ES-I3 (cell line): ENCODE data around the gene SCRT2.

ENCODE experiments used
- H3K36me3 ChIP-seq: 2 replicates; pipeline ENCODE4 v1.6.1; 2013; ENCODE audit warnings: mild to moderate bottlenecking, low read length, control low read depth, moderate library complexity; ENCODE audit not compliant: insufficient read depth
- H3K4me1 ChIP-seq: 2 replicates; pipeline ENCODE4 v1.6.1; 2013; ENCODE audit warnings: mild to moderate bottlenecking, control low read depth, low read length; ENCODE audit not compliant: insufficient read depth
- H3K9ac ChIP-seq: 2 replicates; pipeline ENCODE4 v1.6.1; 2013; ENCODE audit warnings: low read depth, mild to moderate bottlenecking, low read length, moderate library complexity
- H3K9me3 ChIP-seq: 2 replicates; pipeline ENCODE4 v1.6.1; 2013; ENCODE audit warnings: mild to moderate bottlenecking, low read length, moderate library complexity; ENCODE audit not compliant: control insufficient read depth, insufficient read depth

SCRT2 gene

DNA sequence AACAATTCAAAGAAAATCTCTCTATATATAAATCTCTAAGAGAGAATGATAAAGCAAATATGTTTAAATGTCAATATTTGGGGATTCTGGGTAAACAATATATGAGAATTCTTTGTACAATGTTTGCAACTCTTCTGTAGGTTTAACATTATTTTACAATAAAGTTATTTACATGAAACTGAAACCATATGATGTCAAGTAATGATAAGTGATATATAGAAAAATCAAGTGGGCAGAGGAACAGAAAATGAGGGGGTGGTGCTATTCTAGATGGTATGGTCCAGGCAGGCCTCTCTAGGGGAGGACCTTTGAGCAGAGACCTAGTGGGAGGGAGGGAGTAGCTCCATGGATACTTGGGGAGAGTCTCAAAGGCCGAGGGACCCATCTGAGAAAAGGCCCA lies 16.4 kb upstream of the SCRT2 start:
- Histone ChIP-seq H3K9ac (no peak overlapping the region), H3K36me3 (no peaks in the 10 kb centered on the region), H3K4me1 (peaks cover 11% of the 10 kb centered on the region; the same call in 1 of the 2 replicates), H3K9me3 (no peaks in the 10 kb centered on the region)

DNA sequence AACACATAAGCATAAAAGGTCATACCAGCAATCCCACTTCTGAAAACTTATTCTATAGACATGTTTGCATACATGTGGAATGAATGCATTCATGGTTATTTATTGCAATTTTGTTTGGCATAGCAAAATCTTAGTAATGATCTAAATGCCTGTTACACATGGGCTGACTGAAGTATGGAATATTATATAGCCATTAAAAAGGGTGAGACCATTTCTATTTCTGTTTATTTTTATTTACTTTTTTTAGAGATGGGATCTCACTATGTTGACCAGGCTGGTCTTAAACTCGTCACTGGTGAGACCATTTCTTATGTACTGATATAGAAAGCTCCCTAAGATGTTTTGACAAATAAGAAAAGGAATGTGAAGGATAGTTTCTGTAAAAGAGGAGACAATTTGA lies 14.3 kb upstream of the SCRT2 start:
- peaks cover 11% of the 10 kb centered on the region; the same call in 1 of the 2 replicates for H3K4me1 ChIP-seq
- no peaks in the 10 kb centered on the region for H3K9me3 ChIP-seq
- H3K9ac ChIP-seq = no peak overlapping the region
- no peaks in the 10 kb centered on the region for H3K36me3 ChIP-seq

DNA sequence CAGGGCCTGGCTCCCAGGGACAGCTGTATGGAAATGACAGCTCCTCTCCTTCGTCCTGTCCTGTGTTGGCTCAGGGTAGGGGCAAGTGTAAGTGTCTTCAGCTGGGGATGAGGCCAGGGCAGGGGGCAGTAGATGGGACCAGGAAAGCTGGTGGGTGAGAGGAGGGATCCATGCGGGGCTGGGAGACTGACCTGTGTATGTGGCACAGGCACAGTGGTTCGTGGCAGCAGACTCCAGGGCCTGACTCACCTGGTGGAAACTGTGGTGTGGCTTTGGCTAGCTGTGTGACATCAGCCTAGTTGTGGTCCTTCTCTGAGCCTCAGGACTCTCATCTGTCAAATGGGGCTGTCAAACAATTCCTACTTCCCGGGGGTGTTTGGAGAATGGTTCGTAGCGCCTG lies 13.7 kb upstream of the SCRT2 start:
- Histone ChIP-seq H3K36me3 (no peaks in the 10 kb centered on the region), H3K4me1 (peaks cover 11% of the 10 kb centered on the region; the same call in 1 of the 2 replicates), H3K9me3 (no peaks in the 10 kb centered on the region), H3K9ac (0 out of 2 replicates have a peak overlapping the region, but pooled peaks have one; percentile 13)

DNA sequence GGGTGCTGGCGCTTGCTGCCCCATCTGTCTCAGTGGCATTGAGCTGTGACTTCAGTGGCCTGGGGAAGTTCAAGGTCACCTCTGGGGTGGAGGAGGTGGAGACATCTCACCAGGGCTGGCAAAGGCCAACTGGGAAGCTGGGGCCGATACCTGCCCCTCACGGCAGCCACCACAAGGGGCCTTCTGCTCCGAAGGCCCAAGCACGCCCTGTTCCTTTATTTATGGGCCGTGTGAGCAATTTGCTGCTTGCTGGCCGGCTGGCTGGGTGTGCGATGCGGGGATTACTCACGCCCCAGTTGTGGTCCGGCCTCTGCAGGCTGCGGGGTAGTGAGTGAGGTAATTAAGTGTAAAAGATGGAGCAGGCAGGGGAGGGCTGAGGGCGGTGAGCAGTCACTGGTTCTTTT lies 13.2 kb upstream of the SCRT2 start:
- Histone ChIP-seq H3K9ac (0 out of 2 replicates have a peak overlapping the region, but pooled peaks have one; percentile 13), H3K9me3 (no peaks in the 10 kb centered on the region), H3K36me3 (no peaks in the 10 kb centered on the region), H3K4me1 (peaks cover 11% of the 10 kb centered on the region; the same call in 1 of the 2 replicates)

DNA sequence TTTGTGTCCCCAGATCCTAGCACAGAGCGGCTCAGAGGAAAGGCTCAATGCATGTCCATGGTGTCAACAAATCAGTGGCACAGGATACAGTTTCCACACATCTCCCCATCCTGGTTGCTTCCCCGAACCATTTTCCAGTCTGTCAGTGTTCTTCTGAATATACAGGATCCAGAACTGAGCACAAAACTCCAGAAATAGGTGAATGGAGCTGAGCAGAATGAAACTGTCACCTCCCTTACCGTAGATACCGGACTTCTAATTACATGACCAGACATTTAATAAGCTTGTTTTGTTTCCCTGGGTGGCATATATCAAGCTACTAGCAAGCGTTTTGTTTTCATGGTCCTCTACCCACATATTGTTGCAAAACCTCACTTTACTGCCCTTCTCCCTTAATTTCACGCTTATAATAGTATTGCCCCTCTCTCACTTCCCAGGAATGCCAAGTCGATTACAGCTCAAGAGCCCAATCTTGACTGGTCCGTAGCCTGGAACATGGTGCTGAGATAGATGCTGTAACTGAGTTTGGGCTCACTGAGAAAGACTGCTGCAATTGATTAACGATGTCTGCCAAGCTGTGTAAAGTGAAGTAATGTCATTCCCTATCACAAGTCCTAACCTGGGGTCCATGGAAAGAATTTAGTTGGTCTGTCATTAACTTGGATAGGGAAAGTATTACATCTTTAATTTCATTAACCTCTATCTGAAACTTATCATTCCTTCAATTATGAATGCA lies 12.0 kb upstream of the SCRT2 start:
- Histone ChIP-seq H3K4me1 (peaks cover 11% of the 10 kb centered on the region; the same call in 1 of the 2 replicates), H3K9me3 (no peaks in the 10 kb centered on the region), H3K9ac (no peak overlapping the region)

DNA sequence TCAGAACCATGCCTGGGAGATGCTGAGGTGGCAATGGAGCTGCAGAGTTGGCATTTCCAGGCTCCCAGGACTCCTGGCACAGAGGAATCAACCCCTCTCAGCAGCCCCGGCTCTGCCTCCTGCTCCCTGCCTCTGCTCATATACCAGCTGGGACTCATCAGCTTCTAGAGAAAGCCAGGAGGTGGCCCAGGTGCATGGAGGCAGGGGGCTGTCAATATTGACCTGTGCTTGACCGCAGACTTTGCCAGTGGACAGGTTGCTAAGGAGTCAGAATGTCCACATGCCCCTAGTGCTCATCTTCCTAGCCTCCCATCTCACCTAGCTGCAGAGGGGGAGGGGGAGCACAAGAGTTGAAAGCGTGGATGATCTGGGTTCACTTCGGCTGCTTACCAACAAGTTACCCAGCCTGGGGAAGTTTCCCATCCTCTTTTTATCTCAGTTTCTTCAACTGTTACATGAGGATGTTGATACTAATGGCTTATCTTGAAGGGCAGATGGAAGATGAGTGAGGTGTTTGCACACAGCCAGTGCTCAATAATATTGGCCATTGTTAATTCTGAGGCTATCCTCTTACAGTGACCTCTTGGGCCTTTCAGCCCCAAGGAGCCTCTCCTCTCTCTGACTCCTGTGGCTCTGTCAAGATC lies 9.2 kb upstream of the SCRT2 start:
- Histone ChIP-seq H3K36me3 (no peaks in the 10 kb centered on the region), H3K4me1 (peaks cover 11% of the 10 kb centered on the region; the same call in 1 of the 2 replicates), H3K9ac (no peak overlapping the region), H3K9me3 (no peaks in the 10 kb centered on the region)

More for the DNA sequence above, 12.0 kb upstream of the SCRT2 start:
- H3K36me3 ChIP-seq = no peaks in the 10 kb centered on the region

DNA sequence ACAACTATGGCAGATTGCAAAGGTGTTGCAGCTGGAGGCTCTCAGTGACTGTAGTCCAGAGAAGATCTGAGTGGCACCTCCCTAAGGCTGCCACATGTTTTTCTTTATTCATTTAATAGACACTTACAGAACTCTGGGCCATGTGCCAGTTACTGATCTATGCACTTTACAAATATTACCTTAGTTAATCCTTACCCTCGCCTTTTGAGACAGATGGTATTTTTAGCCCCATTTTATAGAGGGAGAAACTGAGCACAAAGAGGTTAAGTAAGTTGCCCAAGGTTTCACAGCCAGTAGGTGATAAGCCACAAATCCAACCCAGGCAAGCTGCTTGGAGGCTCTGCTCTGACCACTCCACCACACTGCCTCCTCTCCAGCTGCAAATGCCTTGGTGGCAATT lies 6.5 kb upstream of the SCRT2 start:
- no peaks in the 10 kb centered on the region for H3K36me3 ChIP-seq
- H3K4me1 ChIP-seq = no peaks in the 10 kb centered on the region
- no peak overlapping the region for H3K9ac ChIP-seq
- H3K9me3 ChIP-seq = no peaks in the 10 kb centered on the region

DNA sequence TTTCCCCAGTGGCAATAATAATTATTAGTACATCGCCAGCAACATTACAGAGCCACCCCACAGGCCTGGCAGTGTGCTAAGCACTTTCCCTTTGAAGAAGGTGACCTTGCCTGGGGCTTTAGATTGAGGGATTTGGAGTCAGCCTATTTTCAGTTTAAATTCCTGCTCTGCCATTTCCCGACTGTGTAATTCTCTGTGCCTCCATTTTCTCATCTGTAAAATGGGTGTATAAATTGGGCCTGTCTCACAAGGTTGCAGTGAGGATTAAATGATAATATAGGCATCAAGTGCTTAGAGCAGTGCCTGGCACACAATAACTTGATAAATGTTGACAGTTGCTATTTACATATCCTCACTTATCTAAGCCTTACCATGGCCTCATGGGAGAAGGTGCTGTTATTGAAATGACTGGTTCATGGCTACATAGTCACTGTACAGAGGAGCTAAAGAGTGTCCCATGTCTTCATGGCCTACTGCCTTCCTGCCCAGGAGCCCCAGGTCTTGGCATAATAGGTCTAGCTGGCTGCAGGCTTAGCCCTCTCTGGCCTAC lies 5.1 kb upstream of the SCRT2 start:
- Histone ChIP-seq H3K9ac (no peak overlapping the region), H3K36me3 (no peaks in the 10 kb centered on the region), H3K4me1 (peaks cover 3% of the 10 kb centered on the region; the same call in 1 of the 2 replicates), H3K9me3 (no peaks in the 10 kb centered on the region)

DNA sequence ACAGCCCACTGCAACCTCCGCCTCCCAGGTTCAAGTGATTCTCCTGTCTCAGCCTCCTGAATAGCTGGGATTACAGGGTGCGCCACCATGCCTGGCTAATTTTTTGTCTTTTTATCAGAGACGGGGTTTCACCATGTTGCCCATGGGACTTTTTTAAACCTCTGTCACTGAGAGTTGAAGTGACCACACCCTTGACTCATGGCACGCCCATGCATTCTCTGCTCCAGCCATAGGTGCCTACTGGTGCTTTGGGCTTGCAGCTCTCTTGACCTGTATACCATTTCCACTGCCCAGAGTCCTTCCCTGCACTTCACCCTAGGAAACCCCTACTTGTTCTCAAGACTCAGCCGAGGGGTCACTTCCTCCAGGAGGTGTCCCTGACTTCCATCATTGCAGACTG lies 2.4 kb upstream of the SCRT2 start:
- Histone ChIP-seq H3K9ac (no peak overlapping the region), H3K9me3 (no peaks in the 10 kb centered on the region), H3K4me1 (peaks cover 10% of the 10 kb centered on the region; the same call in 1 of the 2 replicates)

DNA sequence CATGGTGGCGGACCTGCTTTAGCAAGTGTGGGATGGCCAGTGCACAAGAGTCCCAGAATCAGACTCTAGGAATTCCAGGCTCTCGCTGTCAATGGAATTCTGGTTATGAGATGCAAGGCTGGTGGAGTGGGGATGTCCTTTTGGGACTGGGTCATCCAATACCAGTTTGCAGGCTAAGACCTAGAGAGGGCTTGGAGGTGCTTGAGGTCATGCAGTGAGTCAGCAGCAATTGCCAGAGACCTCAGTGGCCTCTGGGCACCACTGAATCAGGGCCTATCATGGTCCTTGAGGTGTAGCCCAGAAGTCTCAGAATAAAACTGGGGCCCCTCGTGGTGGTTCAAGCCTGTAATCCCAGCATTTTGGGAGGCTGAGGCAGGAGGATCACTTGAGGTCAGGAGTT lies 1.4 kb upstream of the SCRT2 start:
- Histone ChIP-seq H3K9me3 (no peaks in the 10 kb centered on the region), H3K36me3 (no peaks in the 10 kb centered on the region), H3K9ac (no peak overlapping the region; the same call in 1 of the 2 replicates), H3K4me1 (peaks cover 18% of the 10 kb centered on the region)

More for the DNA sequence above, 2.4 kb upstream of the SCRT2 start:
- H3K36me3 ChIP-seq = no peaks in the 10 kb centered on the region

DNA sequence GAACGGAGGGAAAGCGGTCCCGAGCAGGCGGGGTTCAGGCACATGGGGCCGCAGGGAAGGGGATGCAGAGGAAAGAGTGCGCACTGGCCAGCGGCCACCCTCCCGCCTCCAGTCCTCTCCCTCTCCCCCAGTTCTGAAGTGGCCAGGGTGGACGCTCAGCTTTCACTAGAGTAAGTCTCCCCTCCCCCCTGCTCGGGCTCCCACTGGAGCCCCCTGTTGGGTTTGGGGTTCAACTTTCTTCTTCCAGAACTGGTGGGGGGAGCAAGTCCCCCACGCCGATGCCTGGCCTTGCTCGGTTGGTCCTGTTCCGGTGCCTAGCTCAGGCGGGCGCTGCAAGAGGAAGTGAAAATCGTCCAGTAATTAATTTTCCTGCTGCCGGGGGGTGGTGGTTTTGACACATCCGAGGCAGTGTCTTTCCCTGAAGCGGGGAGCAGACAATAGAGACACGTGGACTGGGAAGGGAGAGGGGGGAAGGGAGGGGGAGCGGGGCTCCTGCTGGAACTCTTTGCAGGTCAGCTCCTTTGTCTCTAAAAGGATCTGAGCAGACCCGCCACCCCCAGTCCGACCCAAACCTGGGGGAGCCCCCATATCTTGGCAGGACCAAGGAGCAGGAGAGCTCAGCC lies 824 bp upstream of the SCRT2 start:
- peak overlapping the region; percentile 75; the same call in 1 of the 2 replicates for H3K9ac ChIP-seq
- peaks cover 18% of the 10 kb centered on the region for H3K4me1 ChIP-seq
- no peaks in the 10 kb centered on the region for H3K9me3 ChIP-seq
- no peaks in the 10 kb centered on the region for H3K36me3 ChIP-seq

DNA sequence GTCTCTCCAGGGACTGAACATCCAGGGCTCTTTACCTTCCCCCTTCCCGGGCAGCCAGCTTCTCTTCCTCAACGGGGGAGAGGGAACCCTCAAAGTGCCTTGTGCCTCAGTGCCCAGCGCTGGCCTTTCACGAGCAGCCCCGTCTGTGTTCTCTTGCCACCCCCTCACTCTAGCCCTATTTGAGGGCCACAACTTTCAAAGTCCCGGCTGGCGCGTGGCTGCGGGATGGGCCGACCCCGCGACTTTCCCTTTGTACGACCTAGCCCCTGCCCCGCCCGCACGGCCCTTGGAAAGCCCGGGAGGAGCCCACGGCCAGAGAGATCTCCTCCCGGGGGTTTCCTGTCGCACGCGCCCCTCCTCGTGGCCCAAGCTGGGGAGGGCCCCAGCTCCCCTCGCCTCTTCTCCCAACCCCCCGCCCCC lies 559 bp downstream of the SCRT2 start:
- Histone ChIP-seq H3K9ac (peak overlapping the region; percentile 75; the same call in 1 of the 2 replicates), H3K36me3 (no peaks in the 10 kb centered on the region), H3K4me1 (peaks cover 20% of the 10 kb centered on the region), H3K9me3 (no peaks in the 10 kb centered on the region)

DNA sequence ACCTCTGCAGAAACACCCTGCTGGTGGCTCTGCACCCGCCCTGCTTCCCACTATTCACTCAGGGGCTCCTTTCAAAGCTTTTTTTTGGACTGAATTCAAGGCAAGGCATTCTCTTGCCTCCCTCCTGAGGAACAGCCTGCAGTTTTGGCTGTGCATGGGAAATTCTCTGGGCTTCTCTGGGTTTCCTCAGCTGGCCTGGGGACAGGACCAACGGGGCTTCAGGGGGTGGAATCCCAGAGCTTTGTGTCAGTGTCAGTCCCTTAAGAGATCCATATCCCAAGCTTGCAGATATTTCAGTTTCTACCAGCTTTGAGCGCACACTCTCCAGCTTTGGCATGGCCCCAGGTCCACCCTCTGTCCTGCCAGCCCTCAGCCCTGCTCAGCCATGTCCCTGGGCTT lies 2.0 kb downstream of the SCRT2 start:
- H3K4me1 ChIP-seq = peaks cover 32% of the 10 kb centered on the region
- H3K9me3 ChIP-seq = no peaks in the 10 kb centered on the region
- no peak overlapping the region for H3K9ac ChIP-seq

DNA sequence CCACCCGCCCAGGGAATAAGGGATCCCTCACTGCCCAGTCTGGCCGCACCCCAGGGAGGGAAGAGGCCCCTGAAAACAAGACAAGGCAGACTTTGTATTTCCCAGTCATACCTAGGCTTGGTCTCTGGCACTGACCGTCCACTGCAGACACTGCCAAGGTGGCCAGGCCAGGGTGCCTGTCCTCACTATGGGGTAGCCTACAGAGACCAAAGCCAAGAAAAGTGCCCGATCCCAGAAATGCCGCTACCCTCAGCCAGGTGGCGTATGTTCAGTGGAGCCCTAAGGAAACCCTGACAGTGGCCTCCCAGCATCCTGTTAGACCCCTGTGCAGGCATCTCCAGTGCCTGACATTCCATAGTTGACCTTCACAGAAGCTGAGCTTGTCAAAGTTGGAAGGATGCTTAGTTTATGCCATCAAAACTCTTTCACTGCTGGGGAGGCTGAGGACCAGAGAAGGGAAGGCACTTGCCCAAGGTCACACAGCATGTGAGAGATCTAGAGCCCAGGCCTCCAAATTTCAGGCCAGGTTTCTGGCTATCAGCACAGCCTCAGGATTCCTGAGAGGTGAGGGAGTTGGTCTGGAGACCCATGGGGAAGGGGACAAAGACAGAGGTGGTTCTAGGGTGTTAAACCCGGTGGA lies 2.5 kb downstream of the SCRT2 start:
- Histone ChIP-seq H3K9ac (no peak overlapping the region), H3K9me3 (no peaks in the 10 kb centered on the region), H3K4me1 (peaks cover 35% of the 10 kb centered on the region), H3K36me3 (no peaks in the 10 kb centered on the region)

More for the DNA sequence above, 2.0 kb downstream of the SCRT2 start:
- no peaks in the 10 kb centered on the region for H3K36me3 ChIP-seq
